ENCODE results near the gene CPAMD8. TPM values are rescaled to one million over a fixed set of nuclear protein-coding genes. Genes with fewer than 3 reads are reported as not detected.

The CPAMD8 gene
- total RNA-seq, 6 experiments from 2014 or later, result 0.90 to 1.8 (median 1.2) TPM

- Histone ChIP-seq H3K27me3 (no peaks in the 10 kb centered on the region), H3K36me3 (peaks cover 0 to 27% (median 4%) of the 10 kb centered on the region in 4 donors), H3K9me3 (no peaks in the 10 kb centered on the region), H3K4me1 (no peaks in the 10 kb centered on the region), H3K27ac (no peak overlapping the region), H3K4me3 (no peak overlapping the region)
- 88% methylated on average over 8 of the region's 18 CpGs for WGBS (ENCODE audit: insufficient coverage, low coverage, low lambda C conversion rate, missing lambda C conversion rate)
- no peak for TF ChIP-seq CTCF (IDR thresholded peaks at IDR 0.05)
- no peak for TF ChIP-seq POLR2A (IDR thresholded peaks at IDR 0.05)
- DNase-seq (no peak), ATAC-seq (no peak)
- intact Hi-C loops (cut with DNase I), result loop anchor here (5.0 to 10.0 kb wide), 2 partner anchors 272 to 275 kb away; no protein-coding TSS in a partner anchor
Observed at GRCh38 chr19:17049711-17050280, 23.2 kb upstream of the CPAMD8 start.

- TF ChIP-seq POLR2A (IDR thresholded peaks at IDR 0.05) (no peak), CTCF (IDR thresholded peaks at IDR 0.05) (no peak)
- Histone ChIP-seq H3K4me1 (no peaks in the 10 kb centered on the region), H3K27me3 (no peaks in the 10 kb centered on the region), H3K27ac (no peak overlapping the region), H3K36me3 (peaks cover 0 to 21% (median 4%) of the 10 kb centered on the region in 4 donors), H3K4me3 (no peak overlapping the region), H3K9me3 (no peaks in the 10 kb centered on the region)
- DNase-seq, result no peak
- ATAC-seq, result no peak
- intact Hi-C loops (cut with DNase I), result no loop called here
- 64% methylated on average over 5 of the region's 16 CpGs for WGBS (ENCODE audit: insufficient coverage, low coverage, low lambda C conversion rate, missing lambda C conversion rate)
Observed at GRCh38 chr19:17048885-17049453, 22.4 kb upstream of the CPAMD8 start.

GRCh38 chr19:17045907-17046502 lies 19.4 kb upstream of the CPAMD8 start:
- H3K9me3 ChIP-seq, result no peaks in the 10 kb centered on the region
- H3K4me3 ChIP-seq, result no peak overlapping the region
- H3K27ac ChIP-seq, result no peak overlapping the region
- H3K4me1 ChIP-seq, result no peaks in the 10 kb centered on the region
- TF ChIP-seq CTCF (IDR thresholded peaks at IDR 0.05) (no peak), POLR2A (IDR thresholded peaks at IDR 0.05) (no peak)
- 100% methylated on average over 1 of the region's 5 CpGs for WGBS (ENCODE audit: insufficient coverage, low coverage, low lambda C conversion rate, missing lambda C conversion rate)
- ATAC-seq (no peak), DNase-seq (no peak)
- H3K27me3 ChIP-seq, result no peaks in the 10 kb centered on the region
- H3K36me3 ChIP-seq, result peaks cover 0 to 13% (median 4%) of the 10 kb centered on the region in 4 donors
- intact Hi-C loops (cut with DNase I), result no loop called here

GRCh38 chr19:17043744-17044143 lies 17.1 kb upstream of the CPAMD8 start:
- Histone ChIP-seq H3K9me3 (no peaks in the 10 kb centered on the region), H3K4me1 (no peaks in the 10 kb centered on the region), H3K27ac (no peak overlapping the region), H3K27me3 (no peaks in the 10 kb centered on the region), H3K36me3 (no peaks in the 10 kb centered on the region), H3K4me3 (no peak overlapping the region)
- DNase-seq (no peak), ATAC-seq (no peak)
- WGBS (ENCODE audit: insufficient coverage, low coverage, low lambda C conversion rate, missing lambda C conversion rate), result 41% methylated on average over 4 of the region's 7 CpGs
- TF ChIP-seq POLR2A (IDR thresholded peaks at IDR 0.05), result no peak
- no peak for TF ChIP-seq CTCF (IDR thresholded peaks at IDR 0.05)
- intact Hi-C loops (cut with DNase I), result no loop called here

Measured in right lobe of liver (tissue), 6 donors.